Measurements from ENCODE around the gene UBR3. TPM values are rescaled to one million over a fixed set of nuclear protein-coding genes. Genes with fewer than 3 reads are reported as not detected.
"Not testable (repeated sequence)": the region's sequence is repeated elsewhere in the genome, so short reads cannot be mapped to it uniquely, and the experiment has no call there.

UBR3 gene
- total and polyA plus RNA-seq, 4 donors, result 9.5 to 137 (median 25.7) TPM

DNA sequence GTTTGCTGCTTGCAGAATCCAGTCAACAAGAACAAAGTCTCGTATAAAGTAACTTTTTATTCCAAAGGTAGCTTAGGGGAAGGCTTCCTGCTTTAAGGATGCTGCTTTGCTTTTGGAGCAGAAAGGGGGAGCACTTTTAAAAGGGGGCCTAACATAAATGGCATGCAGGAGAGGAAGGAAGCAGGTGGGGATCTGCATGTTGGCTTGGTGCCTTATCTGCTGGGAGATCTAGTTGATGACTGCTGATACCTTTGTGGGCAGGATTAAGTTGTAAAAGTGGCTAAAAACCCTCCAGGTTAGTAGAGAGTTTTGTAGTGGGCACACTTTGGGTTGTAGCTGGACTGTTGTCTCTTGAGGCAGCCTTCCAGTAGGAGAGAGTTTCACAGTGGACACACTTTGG, 22.5 kb downstream of the UBR3 start:
- no peak for ATAC-seq (ENCODE audit: insufficient read depth, low FRiP score)
- H3K9ac ChIP-seq (ENCODE audit: insufficient read depth in 1 of 2, low read length in 2 of 2), result no peak overlapping the region
- H3K9me3 ChIP-seq (ENCODE audit: control insufficient read depth in 4 of 4, insufficient read depth in 3 of 4, low read length in 3 of 4), result no peaks in the 10 kb centered on the region
- H3K4me3 ChIP-seq, result no peak overlapping the region
- no peak overlapping the region for H3K27ac ChIP-seq (ENCODE audit: low read depth in 1 of 2, low read length in 1 of 2)
- H3K27me3 ChIP-seq (ENCODE audit: control insufficient read depth in 3 of 3, insufficient read depth in 3 of 3, low read length in 2 of 3), result no peaks in the 10 kb centered on the region
- H3K4me1 ChIP-seq (ENCODE audit: control insufficient read depth in 5 of 5, insufficient read depth in 5 of 5, low read length in 5 of 5), result peaks cover 0 to 14% (median 0%) of the 10 kb centered on the region in 5 donors
- TF ChIP-seq, protein P1, sequence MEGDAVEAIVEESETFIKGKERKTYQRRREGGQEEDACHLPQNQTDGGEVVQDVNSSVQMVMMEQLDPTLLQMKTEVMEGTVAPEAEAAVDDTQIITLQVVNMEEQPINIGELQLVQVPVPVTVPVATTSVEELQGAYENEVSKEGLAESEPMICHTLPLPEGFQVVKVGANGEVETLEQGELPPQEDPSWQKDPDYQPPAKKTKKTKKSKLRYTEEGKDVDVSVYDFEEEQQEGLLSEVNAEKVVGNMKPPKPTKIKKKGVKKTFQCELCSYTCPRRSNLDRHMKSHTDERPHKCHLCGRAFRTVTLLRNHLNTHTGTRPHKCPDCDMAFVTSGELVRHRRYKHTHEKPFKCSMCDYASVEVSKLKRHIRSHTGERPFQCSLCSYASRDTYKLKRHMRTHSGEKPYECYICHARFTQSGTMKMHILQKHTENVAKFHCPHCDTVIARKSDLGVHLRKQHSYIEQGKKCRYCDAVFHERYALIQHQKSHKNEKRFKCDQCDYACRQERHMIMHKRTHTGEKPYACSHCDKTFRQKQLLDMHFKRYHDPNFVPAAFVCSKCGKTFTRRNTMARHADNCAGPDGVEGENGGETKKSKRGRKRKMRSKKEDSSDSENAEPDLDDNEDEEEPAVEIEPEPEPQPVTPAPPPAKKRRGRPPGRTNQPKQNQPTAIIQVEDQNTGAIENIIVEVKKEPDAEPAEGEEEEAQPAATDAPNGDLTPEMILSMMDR (IDR thresholded peaks at IDR 0.05; ENCODE audit: control extremely low read depth, extremely low read depth), result no peak
- no peak for DNase-seq
- H3K36me3 ChIP-seq (ENCODE audit: control insufficient read depth in 4 of 4, insufficient read depth in 4 of 4, low read length in 4 of 4), result peaks cover 0 to 4% (median 0%) of the 10 kb centered on the region in 4 donors
- WGBS, 2 donors, result 94 to 97% methylated on average over 1 of the region's 1 CpG

DNA sequence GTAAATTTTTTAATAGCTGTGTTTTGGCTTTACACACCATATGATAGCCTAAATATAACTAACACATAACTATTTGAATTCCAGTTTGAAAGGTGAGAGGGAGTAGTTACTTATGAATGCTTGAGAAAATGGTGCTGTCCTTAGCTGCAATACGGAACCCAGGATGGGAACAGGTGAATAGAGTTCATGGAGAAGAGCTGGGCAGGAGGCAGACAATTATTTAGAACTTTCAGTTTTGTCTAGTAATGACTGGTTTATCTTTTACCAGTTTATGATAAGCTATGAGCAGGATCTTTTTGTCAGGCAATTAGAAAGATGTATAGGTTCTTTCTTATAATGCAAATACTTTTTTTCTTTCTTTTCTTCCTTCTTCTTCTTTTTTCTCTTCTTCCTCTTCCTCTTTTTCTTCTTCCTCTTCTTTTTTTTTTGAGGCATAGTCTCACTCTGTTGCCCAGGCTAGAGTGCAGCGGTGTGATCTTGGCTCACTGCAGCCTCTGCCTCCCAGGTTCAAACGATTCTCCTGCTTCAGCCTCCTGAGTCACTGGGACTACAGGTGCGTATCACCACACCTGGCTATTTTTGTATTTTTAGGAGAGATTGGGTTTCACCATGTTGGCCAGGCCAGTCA, 25.9 kb downstream of the UBR3 start:
- ATAC-seq (ENCODE audit: insufficient read depth, low FRiP score) (no peak), DNase-seq (no peak)
- no peak overlapping the region for H3K27ac ChIP-seq (ENCODE audit: low read depth in 1 of 2, low read length in 1 of 2)
- no peaks in the 10 kb centered on the region for H3K27me3 ChIP-seq (ENCODE audit: control insufficient read depth in 3 of 3, insufficient read depth in 3 of 3, low read length in 2 of 3)
- no peak overlapping the region for H3K4me3 ChIP-seq
- H3K36me3 ChIP-seq (ENCODE audit: control insufficient read depth in 4 of 4, insufficient read depth in 4 of 4, low read length in 4 of 4), result peaks cover 0 to 4% (median 0%) of the 10 kb centered on the region in 4 donors
- TF ChIP-seq, protein P1 (IDR thresholded peaks at IDR 0.05; ENCODE audit: control extremely low read depth, extremely low read depth), result no peak
- peaks cover 0 to 8% (median 0%) of the 10 kb centered on the region in 5 donors for H3K4me1 ChIP-seq (ENCODE audit: control insufficient read depth in 5 of 5, insufficient read depth in 5 of 5, low read length in 5 of 5)
- WGBS, 2 donors, result 92 to 93% methylated on average over 4 of the region's 4 CpGs
- H3K9me3 ChIP-seq (ENCODE audit: control insufficient read depth in 4 of 4, insufficient read depth in 3 of 4, low read length in 3 of 4), result no peaks in the 10 kb centered on the region
- no peak overlapping the region for H3K9ac ChIP-seq (ENCODE audit: insufficient read depth in 1 of 2, low read length in 2 of 2)

DNA sequence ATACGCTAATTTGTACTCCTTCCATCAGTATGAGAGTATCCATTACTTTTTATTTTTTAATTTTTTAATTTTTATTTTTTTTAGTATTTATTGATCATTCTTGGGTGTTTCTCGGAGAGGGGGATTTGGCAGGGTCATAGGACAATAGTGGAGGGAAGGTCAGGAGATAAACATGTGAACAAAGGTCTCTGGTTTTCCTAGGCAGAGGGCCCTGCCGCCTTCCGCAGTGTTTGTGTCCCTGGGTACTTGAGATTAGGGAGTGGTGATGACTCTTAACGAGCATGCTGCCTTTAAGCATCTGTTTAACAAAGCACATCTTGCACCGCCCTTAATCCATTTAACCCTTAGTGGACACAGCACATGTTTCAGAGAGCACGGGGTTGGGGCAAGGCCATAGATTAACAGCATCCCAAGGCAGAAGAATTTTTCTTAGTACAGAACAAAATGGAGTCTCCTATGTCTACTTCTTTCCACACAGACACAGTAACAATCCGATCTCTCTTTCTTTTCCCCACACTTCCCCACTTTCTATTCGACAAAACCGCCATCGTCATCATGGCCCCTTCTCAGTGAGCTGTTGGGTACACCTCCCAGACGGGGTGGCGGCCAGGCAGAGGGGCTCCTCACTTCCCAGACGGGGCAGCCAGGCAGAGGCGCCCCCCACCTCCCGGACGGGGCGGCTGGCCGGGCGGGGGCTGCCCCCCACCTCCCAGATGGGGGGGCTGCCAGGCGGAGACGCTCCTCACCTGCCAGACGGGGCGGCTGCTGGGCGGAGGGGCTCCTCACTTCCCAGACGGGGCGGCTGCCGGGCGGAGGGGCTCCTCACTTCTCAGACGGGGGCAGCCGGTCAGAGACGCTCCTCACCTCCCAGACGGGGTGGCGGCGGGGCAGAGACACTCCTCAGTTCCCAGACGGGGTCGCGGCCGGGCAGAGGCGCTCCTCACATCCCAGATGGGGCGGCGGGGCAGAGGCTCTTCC, 28.3 kb downstream of the UBR3 start:
- not testable (repeated sequence) for H3K4me1 ChIP-seq (ENCODE audit: control insufficient read depth in 5 of 5, insufficient read depth in 5 of 5, low read length in 5 of 5); ATAC-seq (ENCODE audit: insufficient read depth, low FRiP score); H3K27me3 ChIP-seq (ENCODE audit: control insufficient read depth in 3 of 3, insufficient read depth in 3 of 3, low read length in 2 of 3); H3K4me3 ChIP-seq; H3K9me3 ChIP-seq (ENCODE audit: control insufficient read depth in 4 of 4, insufficient read depth in 3 of 4, low read length in 3 of 4); H3K27ac ChIP-seq (ENCODE audit: low read depth in 1 of 2, low read length in 1 of 2); H3K9ac ChIP-seq (ENCODE audit: insufficient read depth in 1 of 2, low read length in 2 of 2); H3K36me3 ChIP-seq (ENCODE audit: control insufficient read depth in 4 of 4, insufficient read depth in 4 of 4, low read length in 4 of 4); DNase-seq
- 94 to 96% methylated on average over 27 to 41 of the region's 42 CpGs for WGBS, 2 donors

DNA sequence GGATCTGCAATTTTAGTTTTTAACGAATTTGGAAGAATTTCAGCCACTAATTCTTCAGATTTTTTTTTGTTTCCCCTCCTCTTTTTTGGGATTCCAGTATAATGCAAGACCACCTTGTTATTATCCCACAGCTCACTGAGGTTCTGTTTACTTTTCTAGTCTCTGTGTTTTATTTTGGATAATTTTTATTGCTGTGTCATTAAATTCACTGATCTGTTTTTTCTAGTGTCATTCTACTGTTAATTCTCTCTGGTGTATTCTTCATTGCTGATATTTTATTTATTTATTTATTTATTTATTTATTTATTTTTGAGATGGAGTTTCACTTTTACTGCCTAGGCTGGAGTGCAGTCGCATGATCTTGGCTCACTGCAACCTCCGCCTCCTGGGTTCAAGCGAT, 32.2 kb downstream of the UBR3 start:
- ATAC-seq (ENCODE audit: insufficient read depth, low FRiP score), result no peak
- no peaks in the 10 kb centered on the region for H3K27me3 ChIP-seq (ENCODE audit: control insufficient read depth in 3 of 3, insufficient read depth in 3 of 3, low read length in 2 of 3)
- peaks cover 0 to 12% (median 0%) of the 10 kb centered on the region in 5 donors for H3K4me1 ChIP-seq (ENCODE audit: control insufficient read depth in 5 of 5, insufficient read depth in 5 of 5, low read length in 5 of 5)
- H3K9me3 ChIP-seq (ENCODE audit: control insufficient read depth in 4 of 4, insufficient read depth in 3 of 4, low read length in 3 of 4), result no peaks in the 10 kb centered on the region
- H3K36me3 ChIP-seq (ENCODE audit: control insufficient read depth in 4 of 4, insufficient read depth in 4 of 4, low read length in 4 of 4), result peaks cover 0 to 3% (median 0%) of the 10 kb centered on the region in 4 donors
- no peak overlapping the region for H3K4me3 ChIP-seq
- DNase-seq, result no peak
- H3K27ac ChIP-seq (ENCODE audit: low read depth in 1 of 2, low read length in 1 of 2), result no peak overlapping the region
- TF ChIP-seq, protein P1 (IDR thresholded peaks at IDR 0.05; ENCODE audit: control extremely low read depth, extremely low read depth), result no peak
- WGBS, 2 donors, result 97 to 98% methylated on average over 4 of the region's 4 CpGs
- no peak overlapping the region for H3K9ac ChIP-seq (ENCODE audit: insufficient read depth in 1 of 2, low read length in 2 of 2)

Measured in lung (tissue), 12 donors.